DOHH2 (cell line): Measurements from ENCODE around the gene ITGAL.

Experiments
- H3F3A ChIP-seq: fragments of 200-600 bp; sonication (generic), shearing (Covaris generic); 2 replicates; pipeline ENCODE4 v1.6.0; 2016; ENCODE audit warnings: antibody characterized with exemption, mild to moderate bottlenecking; ENCODE audit not compliant: control insufficient read depth, insufficient read depth
- H3K27ac ChIP-seq: fragments of 200-600 bp; sonication (generic); 2 replicates; pipeline ENCODE4 v1.5.1; 2014; ENCODE audit warnings: low read depth, mild to moderate bottlenecking, low read length, moderate library complexity
- H3K27me3 ChIP-seq: fragments of 200-600 bp; sonication (generic); 2 replicates; pipeline ENCODE4 v1.6.1; 2014; ENCODE audit warnings: mild to moderate bottlenecking, low read length, mixed read lengths; ENCODE audit not compliant: control insufficient read depth
- H3K36me3 ChIP-seq: fragments of 200-600 bp; sonication (generic); 2 replicates; pipeline ENCODE4 v1.6.1; 2014; ENCODE audit warnings: mild to moderate bottlenecking, low read length, moderate library complexity, mixed read lengths; ENCODE audit not compliant: control insufficient read depth
- H3K4me1 ChIP-seq: fragments of 200-600 bp; sonication (generic); 2 replicates; pipeline ENCODE4 v1.6.1; 2014; ENCODE audit warnings: mild to moderate bottlenecking, low read length, mixed read lengths; ENCODE audit not compliant: control insufficient read depth
- H3K4me2 ChIP-seq: fragments of 200-600 bp; sonication (generic); 2 replicates; pipeline ENCODE4 v1.6.0; 2014; ENCODE audit warnings: mild to moderate bottlenecking, low read length, moderate library complexity
- H3K4me3 ChIP-seq: fragments of 200-600 bp; sonication (generic); 2 replicates; pipeline ENCODE4 v1.5.1; 2014; ENCODE audit warnings: mild to moderate bottlenecking, low read length, mixed read lengths
- H3K79me2 ChIP-seq: fragments of 200-600 bp; sonication (generic); 2 replicates; pipeline ENCODE4 v1.6.1; 2014; ENCODE audit warnings: mild to moderate bottlenecking, low read length, mixed read lengths; ENCODE audit not compliant: control insufficient read depth
- H3K9me2 ChIP-seq: fragments of 200-600 bp; sonication (generic); replicated peaks from 2 replicates; pipeline ENCODE4 v1.6.1; 2014; ENCODE audit warnings: mild to moderate bottlenecking, low read length, mixed read lengths; ENCODE audit not compliant: control insufficient read depth
- H3K9me3 ChIP-seq: fragments of 200-600 bp; sonication (generic); 2 replicates; pipeline ENCODE4 v1.6.1; 2014; ENCODE audit warnings: antibody characterized with exemption, low read length, mixed read lengths; ENCODE audit not compliant: control insufficient read depth, insufficient read depth
- H4K20me1 ChIP-seq: fragments of 200-600 bp; sonication (generic); 2 replicates; pipeline ENCODE4 v1.6.0; 2014; ENCODE audit warnings: low read depth, mild to moderate bottlenecking, antibody characterized with exemption, low read length, moderate library complexity; ENCODE audit not compliant: control insufficient read depth, insufficient read depth
- CTCF ChIP-seq: fragments of 200-600 bp; sonication (generic); IDR thresholded peaks from one replicate; pipeline ENCODE4 v1.5.1; 2014; ENCODE audit warnings: antibody characterized with exemption, mild to moderate bottlenecking, low read depth, low read length; ENCODE audit not compliant: poor library complexity, severe bottlenecking
- EZH2phosphoT487 ChIP-seq: fragments of 200-600 bp; sonication (generic); IDR thresholded peaks from 2 replicates; pipeline ENCODE4 v1.6.1; 2017; ENCODE audit warnings: borderline replicate concordance, mild to moderate bottlenecking, antibody characterized with exemption, low read length, moderate library complexity, mixed read lengths

The ITGAL gene

GRCh38 chr16:30551781-30552180 lies 79.2 kb downstream of the ITGAL start:
- Histone ChIP-seq H3K9me2 (no peaks in the 10 kb centered on the region), H3K4me3 (no peak overlapping the region), H3K27ac (no peak overlapping the region), H3K4me1 (peaks cover 5% of the 10 kb centered on the region), H3K27me3 (no peaks in the 10 kb centered on the region), H3F3A (no peaks in the 10 kb centered on the region), H3K9me3 (no peaks in the 10 kb centered on the region), H4K20me1 (no peaks in the 10 kb centered on the region), H3K79me2 (peaks cover 41% of the 10 kb centered on the region), H3K36me3 (peaks cover 38% of the 10 kb centered on the region), H3K4me2 (no peak overlapping the region)
- no peak for TF ChIP-seq CTCF
- TF ChIP-seq EZH2phosphoT487, result no peak

DNA sequence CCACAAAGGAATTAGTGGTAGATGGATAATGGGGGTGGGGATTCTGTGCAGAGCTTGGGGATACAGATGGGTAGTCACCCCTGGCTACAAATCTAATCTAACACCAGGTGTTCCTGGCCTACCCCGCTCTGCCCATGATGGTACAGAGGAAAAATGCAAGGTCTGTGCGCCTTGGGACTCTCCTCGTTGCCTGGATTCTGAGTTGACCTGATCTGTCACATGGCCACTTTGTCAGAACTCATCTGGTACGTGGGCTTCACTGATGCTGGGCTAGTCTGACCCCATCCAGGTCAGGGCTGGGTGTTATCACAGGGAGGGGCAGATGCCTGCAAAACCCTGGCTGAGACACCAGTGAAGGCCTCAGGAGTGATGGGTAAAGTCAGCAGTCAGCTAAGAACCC lies 80.4 kb downstream of the ITGAL start:
- Histone ChIP-seq H3K9me2 (no peaks in the 10 kb centered on the region), H3K27me3 (no peaks in the 10 kb centered on the region), H3K9me3 (no peaks in the 10 kb centered on the region), H3K79me2 (peaks cover 53% of the 10 kb centered on the region), H3K4me3 (no peak overlapping the region), H4K20me1 (no peaks in the 10 kb centered on the region), H3K36me3 (peaks cover 39% of the 10 kb centered on the region), H3K27ac (no peak overlapping the region), H3K4me1 (peaks cover 10% of the 10 kb centered on the region), H3K4me2 (no peak overlapping the region), H3F3A (no peaks in the 10 kb centered on the region)
- TF ChIP-seq EZH2phosphoT487, result no peak
- TF ChIP-seq CTCF, result no peak

- peaks cover 11% of the 10 kb centered on the region for H3K4me1 ChIP-seq
- H3F3A ChIP-seq, result no peaks in the 10 kb centered on the region
- no peak overlapping the region for H3K27ac ChIP-seq
Measured at GRCh38 chr16:30553393-30553899, 80.9 kb downstream of the ITGAL start.

More at GRCh38 chr16:30553393-30553899, 80.9 kb downstream of the ITGAL start:
- H3K9me2 ChIP-seq, result no peaks in the 10 kb centered on the region
- no peak overlapping the region for H3K4me2 ChIP-seq
- H3K9me3 ChIP-seq, result no peaks in the 10 kb centered on the region
- no peak overlapping the region for H3K4me3 ChIP-seq
- no peaks in the 10 kb centered on the region for H4K20me1 ChIP-seq
- TF ChIP-seq CTCF (no peak), EZH2phosphoT487 (no peak)
- H3K36me3 ChIP-seq, result peaks cover 41% of the 10 kb centered on the region
- no peaks in the 10 kb centered on the region for H3K27me3 ChIP-seq
- peaks cover 55% of the 10 kb centered on the region for H3K79me2 ChIP-seq
